ENCODE results near the gene PLCH2. TPM values are rescaled to one million over a fixed set of nuclear protein-coding genes. Genes with fewer than 3 reads are reported as not detected.

PLCH2 gene
- total and polyA plus RNA-seq, 4 donors, result 0.33 to 1.3 (median 1.0) TPM; not detected in 1

- WGBS, result 50% methylated on average over 12 of the region's 12 CpGs
- no peak overlapping the region for H3K9ac ChIP-seq (ENCODE audit: low read depth in 1 of 2, low read length in 2 of 2)
- H3K4me1 ChIP-seq (ENCODE audit: control insufficient read depth in 4 of 4, insufficient read depth in 4 of 4, low read length in 3 of 4), result peaks cover 0 to 4% (median 3%) of the 10 kb centered on the region in 4 donors
- H3K27ac ChIP-seq (ENCODE audit: low read depth in 1 of 2, low read length in 2 of 2), result no peak overlapping the region
- no peak overlapping the region for H3K4me3 ChIP-seq (ENCODE audit: low read depth in 1 of 3, low read length in 3 of 3)
- TF ChIP-seq FOXA1 (IDR thresholded peaks at IDR 0.05), result no peak
- no peak for TF ChIP-seq TAF1 (conservative IDR thresholded peaks at IDR 0.05)
- no peak for TF ChIP-seq RXRA (IDR thresholded peaks at IDR 0.05)
- TF ChIP-seq MAX (IDR thresholded peaks at IDR 0.05), result no peak
- no peak for TF ChIP-seq JUND (IDR thresholded peaks at IDR 0.05)
- no peak for TF ChIP-seq FOXA2 (IDR thresholded peaks at IDR 0.05)
- TF ChIP-seq REST (IDR thresholded peaks at IDR 0.05), result no peak
- no peak for TF ChIP-seq CTCF (IDR thresholded peaks at IDR 0.05; ENCODE audit: low read depth, low read length, missing input control)
- H3K27me3 ChIP-seq (ENCODE audit: control insufficient read depth in 4 of 4, insufficient read depth in 4 of 4, low read length in 3 of 4), result peaks cover 0 to 6% (median 0%) of the 10 kb centered on the region in 4 donors
- H3K9me3 ChIP-seq (ENCODE audit: control insufficient read depth in 4 of 4, low read length in 3 of 4), result no peaks in the 10 kb centered on the region
- DNase-seq (ENCODE audit: low spot score), result no peak
- H3K36me3 ChIP-seq (ENCODE audit: control insufficient read depth in 4 of 4, insufficient read depth in 3 of 4, low read depth in 1 of 4, low read length in 3 of 4), result no peaks in the 10 kb centered on the region
Measured at GRCh38 chr1:2466270-2466665, 9.8 kb upstream of the PLCH2 start.

- Histone ChIP-seq H3K36me3 (ENCODE audit: control insufficient read depth in 4 of 4, insufficient read depth in 3 of 4, low read depth in 1 of 4, low read length in 3 of 4) (no peaks in the 10 kb centered on the region), H3K9me3 (ENCODE audit: control insufficient read depth in 4 of 4, low read length in 3 of 4) (no peaks in the 10 kb centered on the region), H3K27me3 (ENCODE audit: control insufficient read depth in 4 of 4, insufficient read depth in 4 of 4, low read length in 3 of 4) (peaks cover 0 to 6% (median 0%) of the 10 kb centered on the region in 4 donors), H3K4me3 (ENCODE audit: low read depth in 1 of 3, low read length in 3 of 3) (no peak overlapping the region), H3K9ac (ENCODE audit: low read depth in 1 of 2, low read length in 2 of 2) (no peak overlapping the region), H3K4me1 (ENCODE audit: control insufficient read depth in 4 of 4, insufficient read depth in 4 of 4, low read length in 3 of 4) (no peaks in the 10 kb centered on the region), H3K27ac (ENCODE audit: low read depth in 1 of 2, low read length in 2 of 2) (no peak overlapping the region)
- WGBS, result 10% methylated on average over 30 of the region's 30 CpGs
- TF ChIP-seq EGR1 (IDR thresholded peaks at IDR 0.05; ENCODE audit: low read depth in 2 of 2), result no peak
- TF ChIP-seq GABPA (IDR thresholded peaks at IDR 0.05 in 1 of 2, conservative IDR thresholded peaks at IDR 0.05 in 1 of 2), result no peak
- no peak for TF ChIP-seq HNF4G (IDR thresholded peaks at IDR 0.05)
- no peak for TF ChIP-seq RXRA (IDR thresholded peaks at IDR 0.05)
- TF ChIP-seq HNF4A (conservative IDR thresholded peaks at IDR 0.05), result no peak
- TF ChIP-seq TAF1 (conservative IDR thresholded peaks at IDR 0.05), result no peak
- TF ChIP-seq CTCF (IDR thresholded peaks at IDR 0.05; ENCODE audit: low read depth, low read length, missing input control), result no peak
- TF ChIP-seq JUND (IDR thresholded peaks at IDR 0.05), result no peak
- TF ChIP-seq YY1 (IDR thresholded peaks at IDR 0.05), result no peak
- TF ChIP-seq FOXA1 (IDR thresholded peaks at IDR 0.05), result no peak
- no peak for TF ChIP-seq FOXA2 (IDR thresholded peaks at IDR 0.05)
- TF ChIP-seq REST (IDR thresholded peaks at IDR 0.05), result no peak
- no peak for TF ChIP-seq SP1 (IDR thresholded peaks at IDR 0.05)
- DNase-seq (ENCODE audit: low spot score), result no peak
Measured at GRCh38 chr1:2466958-2467554, 9.0 kb upstream of the PLCH2 start.

All from liver (tissue), 9 donors.